Measurements from ENCODE around the gene AIMP1. TPM values are rescaled to one million over a fixed set of nuclear protein-coding genes. Genes with fewer than 3 reads are reported as not detected.
A peak's percentile ranks its signal among the peaks of the same experiment; 100 is the strongest.

The AIMP1 gene
- total RNA-seq, 1 donor from 2014 or later, result 46.8 TPM

- Histone ChIP-seq H2AFZ (ENCODE audit: low read depth, low read length) (no peak overlapping the region), H3K4me1 (ENCODE audit: insufficient read depth, low read length) (no peaks in the 10 kb centered on the region), H3K9ac (ENCODE audit: low read length) (no peak overlapping the region), H3K27ac (ENCODE audit: low read depth, low read length) (no peak overlapping the region), H4K20me1 (ENCODE audit: insufficient read depth, low read length) (no peaks in the 10 kb centered on the region), H3K27me3 (ENCODE audit: insufficient read depth, low read length) (no peaks in the 10 kb centered on the region), H3K4me2 (ENCODE audit: low read length) (no peak overlapping the region), H3K9me3 (ENCODE audit: insufficient read depth, low read depth, low read length) (no peaks in the 10 kb centered on the region), H3K4me3 (ENCODE audit: insufficient read depth, low read depth, low read length) (no peak overlapping the region), H3K36me3 (ENCODE audit: insufficient read depth, low read length) (no peaks in the 10 kb centered on the region), H3K79me2 (ENCODE audit: insufficient read depth, low read length) (no peaks in the 10 kb centered on the region)
- H3K4me3 Mint-ChIP-seq (ENCODE audit: unreplicated experiment), result no peak overlapping the region
- H3K4me1 Mint-ChIP-seq (ENCODE audit: low read depth, unreplicated experiment), result peaks cover 5% of the 10 kb centered on the region
- H3K9me3 Mint-ChIP-seq (ENCODE audit: unreplicated experiment), result peaks cover 2% of the 10 kb centered on the region
- peaks cover 3% of the 10 kb centered on the region for H3K36me3 Mint-ChIP-seq (ENCODE audit: low read depth, unreplicated experiment)
- no peak for TF ChIP-seq EZH2 (IDR thresholded peaks at IDR 0.05; ENCODE audit: insufficient read depth, low read length)
- no peak for TF ChIP-seq CTCF (IDR thresholded peaks at IDR 0.05; ENCODE audit: insufficient read depth, low read depth, low read length)
- H3K27me3 Mint-ChIP-seq (ENCODE audit: low read depth, unreplicated experiment), result no peaks in the 10 kb centered on the region
- H3K27ac Mint-ChIP-seq (ENCODE audit: unreplicated experiment), result no peak overlapping the region
- DNase-seq (ENCODE audit: low read depth), result no peak
- FAIRE-seq, result no peak
These were observed 39.1 kb upstream of the AIMP1 start for GRCh38 chr4:106277140-106277675.

GRCh38 chr4:106284227-106284626 is 32.1 kb upstream of the AIMP1 start:
- H3K36me3 Mint-ChIP-seq (ENCODE audit: low read depth, unreplicated experiment), result peaks cover 5% of the 10 kb centered on the region
- H3K4me2 ChIP-seq (ENCODE audit: low read length), result no peak overlapping the region
- H3K27ac ChIP-seq (ENCODE audit: low read depth, low read length), result no peak overlapping the region
- no peaks in the 10 kb centered on the region for H3K79me2 ChIP-seq (ENCODE audit: insufficient read depth, low read length)
- H3K4me1 ChIP-seq (ENCODE audit: insufficient read depth, low read length), result peaks cover 3% of the 10 kb centered on the region
- H3K27me3 ChIP-seq (ENCODE audit: insufficient read depth, low read length), result no peaks in the 10 kb centered on the region
- no peaks in the 10 kb centered on the region for H3K27me3 Mint-ChIP-seq (ENCODE audit: low read depth, unreplicated experiment)
- no peaks in the 10 kb centered on the region for H4K20me1 ChIP-seq (ENCODE audit: insufficient read depth, low read length)
- no peak overlapping the region for H2AFZ ChIP-seq (ENCODE audit: low read depth, low read length)
- H3K4me3 ChIP-seq (ENCODE audit: insufficient read depth, low read depth, low read length), result no peak overlapping the region
- H3K27ac Mint-ChIP-seq (ENCODE audit: unreplicated experiment), result no peak overlapping the region
- no peaks in the 10 kb centered on the region for H3K9me3 ChIP-seq (ENCODE audit: insufficient read depth, low read depth, low read length)
- no peak overlapping the region for H3K4me3 Mint-ChIP-seq (ENCODE audit: unreplicated experiment)
- TF ChIP-seq EZH2 (IDR thresholded peaks at IDR 0.05; ENCODE audit: insufficient read depth, low read length), result no peak
- no peaks in the 10 kb centered on the region for H3K36me3 ChIP-seq (ENCODE audit: insufficient read depth, low read length)
- DNase-seq (ENCODE audit: low read depth) (no peak), FAIRE-seq (no peak)
- peaks cover 7% of the 10 kb centered on the region for H3K4me1 Mint-ChIP-seq (ENCODE audit: low read depth, unreplicated experiment)
- H3K9ac ChIP-seq (ENCODE audit: low read length), result no peak overlapping the region
- peaks cover 2% of the 10 kb centered on the region for H3K9me3 Mint-ChIP-seq (ENCODE audit: unreplicated experiment)

- Histone ChIP-seq H3K4me1 (ENCODE audit: insufficient read depth, low read length) (peaks cover 3% of the 10 kb centered on the region), H4K20me1 (ENCODE audit: insufficient read depth, low read length) (no peaks in the 10 kb centered on the region), H3K9me3 (ENCODE audit: insufficient read depth, low read depth, low read length) (no peaks in the 10 kb centered on the region), H3K79me2 (ENCODE audit: insufficient read depth, low read length) (no peaks in the 10 kb centered on the region), H3K9ac (ENCODE audit: low read length) (no peak overlapping the region), H3K27ac (ENCODE audit: low read depth, low read length) (peak overlapping the region; percentile 22), H3K27me3 (ENCODE audit: insufficient read depth, low read length) (no peaks in the 10 kb centered on the region), H3K4me3 (ENCODE audit: insufficient read depth, low read depth, low read length) (no peak overlapping the region), H3K4me2 (ENCODE audit: low read length) (no peak overlapping the region), H3K36me3 (ENCODE audit: insufficient read depth, low read length) (no peaks in the 10 kb centered on the region), H2AFZ (ENCODE audit: low read depth, low read length) (no peak overlapping the region)
- Mint-ChIP-seq H3K27ac (ENCODE audit: unreplicated experiment) (peak overlapping the region; percentile 86), H3K4me1 (ENCODE audit: low read depth, unreplicated experiment) (peaks cover 7% of the 10 kb centered on the region), H3K9me3 (ENCODE audit: unreplicated experiment) (peaks cover under 1% of the 10 kb centered on the region), H3K27me3 (ENCODE audit: low read depth, unreplicated experiment) (no peaks in the 10 kb centered on the region), H3K36me3 (ENCODE audit: low read depth, unreplicated experiment) (peaks cover 3% of the 10 kb centered on the region), H3K4me3 (ENCODE audit: unreplicated experiment) (no peak overlapping the region)
- no peak for FAIRE-seq
- DNase-seq (ENCODE audit: low read depth), result no peak
- no peak for TF ChIP-seq CTCF (IDR thresholded peaks at IDR 0.05; ENCODE audit: insufficient read depth, low read depth, low read length)
- no peak for TF ChIP-seq EZH2 (IDR thresholded peaks at IDR 0.05; ENCODE audit: insufficient read depth, low read length)
These were observed 29.7 kb upstream of the AIMP1 start for GRCh38 chr4:106286611-106287010.

Measured in astrocyte (in vitro differentiated cells and primary cell).